Measurements from ENCODE around the gene NCAN.
A peak's percentile ranks its signal among the peaks of the same experiment; 100 is the strongest.
"Not testable (repeated sequence)": the region's sequence is repeated elsewhere in the genome, so short reads cannot be mapped to it uniquely, and the experiment has no call there.

Gene NCAN

DNA sequence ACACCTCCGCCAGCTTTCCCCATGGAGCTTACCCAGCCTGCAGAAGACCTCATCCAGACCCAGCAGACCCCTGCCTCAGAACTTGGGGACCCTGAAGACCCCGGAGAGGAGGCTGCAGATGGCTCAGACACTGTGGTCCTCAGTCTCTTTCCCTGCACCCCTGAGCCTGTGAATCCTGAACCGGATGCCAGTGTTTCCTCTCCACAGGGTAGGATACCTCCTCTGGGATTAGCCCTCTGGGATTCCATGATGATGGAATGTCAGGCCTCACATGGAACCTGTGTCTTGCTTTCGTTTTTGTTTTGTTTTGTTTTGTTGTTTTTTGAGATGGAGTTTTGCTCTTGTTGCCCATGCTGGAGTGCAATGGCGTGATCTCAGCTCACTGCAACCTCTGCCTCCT lies 17.8 kb upstream of the NCAN start:
- no peak for DNase-seq

DNA sequence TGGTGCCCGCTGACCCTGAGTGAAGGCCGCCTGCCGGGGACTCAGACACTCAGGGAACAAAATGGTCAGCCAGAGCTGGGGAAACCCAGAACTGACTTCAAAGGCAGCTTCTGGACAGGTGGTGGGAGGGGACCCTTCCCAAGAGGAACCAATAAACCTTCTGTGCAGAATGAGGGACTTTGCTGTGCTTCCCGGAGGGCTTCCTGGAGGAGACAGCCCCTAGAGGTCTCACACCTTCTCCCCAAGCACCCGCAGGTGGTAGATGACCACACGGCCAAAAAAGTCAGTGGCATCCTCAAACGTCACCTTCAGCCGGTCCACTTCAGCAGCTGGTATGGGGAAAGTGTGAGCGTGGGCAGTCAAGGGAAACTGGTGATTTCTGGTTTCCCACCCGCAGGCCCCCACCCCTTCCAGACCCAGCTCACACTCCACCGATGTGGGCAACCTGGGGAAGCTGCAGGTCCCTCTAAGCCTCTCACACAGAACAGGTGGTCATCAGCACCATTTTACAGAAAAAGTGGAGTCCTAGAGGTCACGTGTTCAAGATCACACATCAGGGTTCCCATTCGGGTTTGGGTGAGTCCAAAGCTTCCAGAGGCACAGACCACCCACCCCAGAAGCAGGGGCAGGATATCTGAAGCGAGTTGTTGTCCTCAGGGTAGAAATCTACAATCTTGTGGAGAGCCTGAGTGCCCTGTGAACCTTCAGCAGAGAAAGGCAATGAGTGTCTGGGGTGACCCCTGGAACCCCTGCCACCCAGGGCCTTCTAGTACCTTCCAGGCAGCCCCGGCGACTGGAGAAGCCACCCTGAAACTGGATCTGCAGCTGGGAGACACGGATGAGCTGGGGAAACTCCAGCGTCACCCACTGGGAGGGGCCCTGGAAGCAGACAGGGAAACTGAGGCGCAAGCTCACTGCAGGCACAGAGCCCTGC lies 9.8 kb upstream of the NCAN start:
- DNase-seq, result no peak

GRCh38 chr19:19202707-19203011 lies 9.1 kb upstream of the NCAN start:
- DNase-seq, result no peak

- peak; percentile 79 for DNase-seq
Measured at GRCh38 chr19:19203012-19203856, 8.5 kb upstream of the NCAN start, which contains the start of gene NR2C2AP. TSS of gene NR2C2AP (minus strand) at chr19:19203414. CDS start at chr19:19203060, 354 bp downstream.

DNA sequence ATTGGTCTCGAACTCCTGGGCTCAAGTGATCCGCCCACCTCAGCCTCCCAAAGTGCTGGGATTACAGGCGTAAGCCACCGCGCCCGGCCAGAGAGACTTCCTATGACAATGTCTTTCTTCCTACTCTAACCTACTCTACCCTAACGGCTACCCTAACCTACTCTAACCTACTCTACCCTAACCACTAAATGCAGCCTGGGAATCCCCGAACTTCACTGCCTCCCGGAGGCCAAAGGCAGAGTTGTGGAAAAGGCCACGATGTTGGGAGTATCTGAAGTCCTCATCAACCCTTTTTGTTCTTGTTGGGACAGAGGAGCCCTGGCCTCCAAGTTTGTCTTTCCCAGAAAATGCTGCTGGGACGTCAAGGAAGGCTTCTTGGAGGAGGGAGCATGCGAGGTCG lies 7.6 kb upstream of the NCAN start:
- DNase-seq, result no peak

DNA sequence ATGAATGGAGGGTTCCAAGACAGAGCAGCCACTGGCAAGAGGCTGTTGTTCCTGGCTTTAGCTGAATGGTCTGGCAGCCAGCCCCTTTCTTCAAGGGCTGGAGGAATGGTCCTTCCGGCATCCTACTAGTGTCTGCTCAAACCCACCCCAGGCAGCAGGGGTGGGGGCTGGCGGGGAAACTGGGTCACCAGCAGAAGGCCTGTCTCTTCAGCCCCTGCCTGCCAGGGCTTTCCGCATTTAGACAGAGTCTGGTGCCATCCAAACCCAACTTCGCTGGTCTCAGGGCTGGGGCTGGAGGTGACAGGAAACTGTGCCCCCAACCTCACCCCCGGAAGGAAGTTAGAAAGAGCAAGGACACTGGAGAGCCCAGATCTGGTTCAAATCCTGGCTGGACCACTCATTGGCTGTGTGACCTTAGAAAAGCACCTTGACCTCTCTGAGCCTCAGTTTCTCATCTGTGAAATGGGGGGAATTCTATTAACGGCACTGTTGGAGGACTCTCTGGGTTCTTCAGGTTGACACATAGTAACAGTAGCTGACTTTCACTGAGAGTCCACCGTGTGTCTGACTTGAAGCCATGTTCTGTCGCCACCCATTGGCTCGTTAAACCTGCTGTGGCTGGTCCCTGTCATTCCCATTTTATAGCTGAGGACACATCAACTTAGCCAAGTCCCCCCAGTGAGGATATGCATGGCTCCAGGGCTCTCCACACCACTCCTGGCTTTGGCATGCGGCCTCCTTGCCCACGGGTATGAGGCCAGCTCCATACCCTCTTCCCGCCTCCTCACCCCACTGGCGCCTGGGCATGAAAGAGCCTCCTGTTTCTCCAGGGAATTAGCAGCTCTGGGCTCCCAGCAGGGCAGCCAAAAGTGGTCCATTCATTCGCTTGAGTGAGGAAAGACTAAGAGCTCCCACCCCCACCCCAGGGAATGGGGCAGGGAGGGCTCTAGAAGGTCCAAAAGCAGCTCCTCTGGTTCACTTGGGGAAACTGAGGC lies 6.0 kb upstream of the NCAN start:
- no peak for DNase-seq

- DNase-seq, result no peak
Measured at GRCh38 chr19:19206938-19207337, 4.8 kb upstream of the NCAN start.

- DNase-seq, result no peak
Measured at GRCh38 chr19:19207637-19208572, 3.9 kb upstream of the NCAN start.

DNA sequence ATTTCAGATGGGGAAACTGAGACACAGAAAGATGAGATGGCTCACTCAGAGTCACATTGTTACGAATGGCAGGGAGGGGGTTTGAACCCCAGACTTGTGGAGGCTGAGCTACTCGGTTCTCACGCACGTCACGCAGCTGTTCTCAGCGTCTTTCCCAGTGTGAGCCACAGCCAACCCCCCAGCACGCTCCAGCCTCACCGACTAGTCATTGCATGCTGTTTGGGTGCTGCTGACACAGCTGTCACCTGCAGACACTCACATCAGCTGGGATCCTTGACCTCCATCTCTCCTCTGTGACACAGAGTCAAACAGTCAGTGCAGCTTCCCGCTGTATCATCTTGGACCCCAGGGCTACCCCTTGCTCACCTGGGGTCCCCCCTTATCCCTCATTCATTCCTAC lies 2.4 kb upstream of the NCAN start:
- DNase-seq, result no peak

GRCh38 chr19:19212916-19213315 lies 1.2 kb downstream of the NCAN start:
- DNase-seq, result no peak

- no peak for DNase-seq
Measured at GRCh38 chr19:19213426-19214158, 1.8 kb downstream of the NCAN start.

DNA sequence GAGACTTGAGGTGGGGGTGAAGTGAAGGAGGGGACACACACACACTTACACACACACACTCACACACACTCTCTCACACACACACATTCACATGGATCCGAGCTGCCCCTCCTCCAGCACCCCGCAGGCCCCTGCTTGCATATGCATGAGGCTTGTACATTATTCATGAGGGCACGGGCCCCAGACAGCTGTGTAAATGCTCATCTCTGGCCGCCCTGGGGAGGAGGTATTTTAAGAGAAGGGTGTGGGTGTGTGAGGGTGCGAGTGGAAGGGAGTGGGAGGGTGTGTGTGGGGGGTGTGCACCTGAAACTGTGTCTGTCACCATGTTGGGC lies 2.4 kb downstream of the NCAN start:
- DNase-seq, result no peak

DNA sequence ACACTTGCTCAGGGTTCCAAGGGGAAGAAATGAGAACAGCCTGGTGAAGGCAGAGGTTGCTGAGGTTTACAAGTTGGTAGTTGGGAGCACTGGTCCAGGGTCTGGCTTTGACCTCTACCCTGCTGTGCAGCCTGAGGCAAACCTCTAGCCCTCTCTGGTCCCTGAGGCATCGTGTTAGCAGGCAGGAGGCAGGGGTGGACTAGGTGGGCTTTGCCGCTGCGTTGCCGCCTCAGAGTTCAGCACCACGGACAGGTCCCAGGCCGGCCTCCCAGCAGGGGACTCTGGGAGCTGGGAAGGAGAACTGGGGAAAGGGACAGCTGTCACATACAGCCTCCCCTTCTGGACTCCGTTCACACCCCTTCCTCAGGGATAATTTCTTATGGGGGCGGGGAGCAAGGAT lies 3.1 kb downstream of the NCAN start:
- peak; percentile 32 for DNase-seq

DNA sequence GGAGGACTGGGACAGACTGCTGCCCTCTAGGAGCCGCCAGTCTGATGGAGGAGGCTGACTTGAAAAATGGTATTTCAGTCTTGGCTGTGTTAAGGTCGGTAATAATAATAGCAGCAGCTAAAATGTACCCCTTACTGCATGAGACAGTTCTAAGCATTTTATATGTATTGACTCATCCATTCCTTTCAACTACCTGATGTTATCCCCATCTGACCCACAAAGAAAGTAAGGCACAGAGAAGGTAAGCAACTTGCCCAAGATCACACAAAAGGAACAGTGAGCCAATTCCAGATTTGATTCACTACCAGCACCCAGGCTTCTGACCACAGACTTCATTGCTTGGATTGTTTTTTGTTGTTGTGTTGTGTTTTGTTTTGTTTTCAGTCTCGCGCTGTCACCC lies 4.0 kb downstream of the NCAN start:
- DNase-seq, result no peak

DNA sequence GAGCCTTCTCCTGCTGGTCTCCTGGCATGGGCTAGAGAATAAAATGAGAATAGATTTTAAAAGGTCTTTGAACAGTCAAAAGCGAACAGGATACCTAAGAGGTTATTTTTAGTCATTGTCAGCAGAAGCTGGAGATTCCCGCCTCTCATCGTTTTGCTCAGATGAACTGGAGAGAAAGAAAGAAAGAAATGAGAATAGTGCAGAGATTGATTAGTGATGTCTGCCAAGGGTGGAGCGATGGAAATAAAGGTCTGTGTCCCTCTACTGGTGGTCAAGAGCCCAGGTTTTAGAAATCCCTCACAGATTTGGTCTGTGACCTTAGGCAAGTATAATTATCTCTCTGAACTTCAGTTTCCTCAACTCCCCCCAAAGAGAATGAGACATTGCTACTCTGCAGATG lies 5.3 kb downstream of the NCAN start:
- no peak for DNase-seq

- DNase-seq, result no peak
Measured at GRCh38 chr19:19218911-19219310, 7.2 kb downstream of the NCAN start.

GRCh38 chr19:19221000-19221399 lies 9.2 kb downstream of the NCAN start:
- not testable (repeated sequence) for DNase-seq

GRCh38 chr19:19223060-19223459 lies 11.3 kb downstream of the NCAN start:
- no peak for DNase-seq

DNA sequence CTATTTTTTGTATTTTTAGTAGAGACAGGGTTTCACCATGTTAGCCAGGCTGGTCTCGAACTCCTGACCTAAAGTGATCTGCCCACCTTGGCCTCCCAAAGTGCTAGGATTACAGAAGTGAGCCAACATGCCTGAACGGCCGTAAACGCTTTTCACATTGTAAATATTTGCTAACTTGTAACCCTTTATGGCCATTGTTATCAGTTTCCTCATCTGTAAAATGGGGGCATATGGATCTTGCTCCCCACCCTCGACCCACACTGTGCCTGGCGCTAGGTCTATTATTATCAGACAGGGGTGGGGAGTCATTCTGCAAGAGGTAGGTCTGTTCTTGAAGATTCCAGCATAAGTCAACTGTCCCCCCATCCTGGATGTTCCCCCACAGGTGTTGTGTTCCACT lies 11.9 kb downstream of the NCAN start:
- no peak for DNase-seq

DNA sequence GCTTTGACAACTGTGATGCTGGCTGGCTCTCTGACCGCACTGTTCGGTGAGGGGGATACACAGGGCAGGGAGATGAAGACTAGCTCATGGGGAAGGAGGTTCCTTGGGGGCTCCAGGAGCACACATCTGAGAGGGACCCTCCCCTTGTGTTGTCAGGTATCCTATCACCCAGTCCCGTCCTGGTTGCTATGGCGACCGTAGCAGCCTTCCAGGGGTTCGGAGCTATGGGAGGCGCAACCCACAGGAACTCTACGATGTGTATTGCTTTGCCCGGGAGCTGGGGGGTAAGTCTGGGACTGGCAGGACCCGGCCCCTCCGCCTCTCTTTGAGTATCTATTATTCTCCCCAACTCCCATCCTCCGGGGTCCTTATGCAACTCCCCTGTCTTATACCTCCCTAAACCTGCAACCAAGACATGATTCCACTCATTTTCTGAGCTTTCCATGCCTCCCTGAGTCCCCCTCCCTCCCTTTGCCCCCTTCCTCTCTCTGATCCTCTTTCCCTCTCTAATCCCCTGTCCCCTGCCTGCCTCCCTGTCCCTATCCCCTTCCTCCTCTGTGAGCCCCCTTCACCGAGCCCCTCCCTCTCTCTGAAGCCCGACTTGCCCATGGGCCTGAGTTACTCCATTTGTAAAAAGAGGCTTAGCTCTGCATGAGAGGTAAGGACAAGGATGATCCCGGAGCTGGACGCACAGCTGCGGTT lies 12.5 kb downstream of the NCAN start:
- DNase-seq, result no peak

All from right kidney (tissue), 1 donor.